ENCODE results near the gene PSMD7.
"Not testable (repeated sequence)": the region's sequence is repeated elsewhere in the genome, so short reads cannot be mapped to it uniquely, and the experiment has no call there.

Gene PSMD7

DNA sequence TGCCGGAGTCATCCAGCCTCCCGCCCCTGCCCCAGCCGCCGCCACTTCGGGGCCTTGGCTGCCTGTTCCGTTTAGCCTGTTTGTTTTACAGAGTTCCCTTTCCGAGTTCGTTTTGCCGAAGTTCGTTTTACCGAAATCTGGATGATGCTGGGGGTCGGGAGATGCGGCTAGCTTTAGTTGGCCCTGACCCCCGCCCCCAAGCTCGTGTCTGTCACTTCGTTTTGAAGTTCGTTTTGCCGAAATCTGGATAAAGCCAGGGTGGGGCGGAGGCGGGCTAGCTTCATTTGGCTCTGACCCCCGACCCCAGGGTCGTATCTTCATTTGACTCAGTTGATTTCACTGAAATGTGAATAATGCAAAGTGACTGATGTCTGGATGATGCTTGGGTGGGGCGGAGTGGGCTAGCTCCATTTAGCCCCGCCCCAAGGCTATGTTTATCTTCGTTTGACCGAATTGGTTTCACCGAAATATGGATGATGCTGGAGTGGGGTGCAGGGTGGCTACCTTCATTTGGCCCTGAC lies 591 bp downstream of the PSMD7 start:
- no peak for FAIRE-seq

- FAIRE-seq = no peak
Observed at GRCh38 chr16:74298104-74298503, 1.5 kb downstream of the PSMD7 start.

DNA sequence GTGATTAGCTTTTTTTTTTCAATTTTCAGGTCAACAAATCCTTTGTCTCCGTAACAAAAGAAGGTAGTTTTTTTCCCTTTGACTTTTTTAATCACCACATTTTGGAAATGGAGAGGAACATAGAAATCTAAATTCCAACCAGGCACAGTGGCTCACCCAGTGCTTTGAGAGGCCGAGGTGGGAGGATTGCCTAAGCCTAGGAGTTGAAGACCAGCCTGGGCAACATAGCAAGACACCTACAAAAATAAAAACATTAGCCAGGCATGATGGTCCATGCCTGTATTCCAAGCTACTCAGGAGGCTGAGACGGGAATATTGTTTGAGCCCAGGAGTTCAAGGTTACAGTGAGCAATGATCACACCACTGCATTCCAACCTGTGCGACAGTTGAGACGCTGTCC lies 5.7 kb downstream of the PSMD7 start:
- FAIRE-seq = no peak

- no peak for FAIRE-seq
Observed at GRCh38 chr16:74304164-74304834, 7.7 kb downstream of the PSMD7 start.

- no peak for FAIRE-seq
Observed at GRCh38 chr16:74304835-74305176, 8.2 kb downstream of the PSMD7 start.

DNA sequence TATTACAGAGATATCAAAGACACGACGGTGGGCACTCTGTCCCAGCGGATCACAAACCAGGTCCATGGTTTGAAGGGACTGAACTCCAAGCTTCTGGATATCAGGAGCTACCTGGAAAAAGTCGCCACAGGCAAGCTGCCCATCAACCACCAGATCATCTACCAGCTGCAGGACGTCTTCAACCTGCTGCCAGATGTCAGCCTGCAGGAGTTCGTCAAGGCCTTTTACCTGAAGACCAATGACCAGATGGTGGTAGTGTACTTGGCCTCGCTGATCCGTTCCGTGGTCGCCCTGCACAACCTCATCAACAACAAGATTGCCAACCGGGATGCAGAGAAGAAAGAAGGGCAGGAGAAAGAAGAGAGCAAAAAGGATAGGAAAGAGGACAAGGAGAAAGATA lies 8.7 kb downstream of the PSMD7 start:
- FAIRE-seq = no peak

GRCh38 chr16:74305978-74306784 lies 9.6 kb downstream of the PSMD7 start:
- FAIRE-seq = no peak

- no peak for FAIRE-seq
Observed at GRCh38 chr16:74307383-74307782, 10.8 kb downstream of the PSMD7 start.

GRCh38 chr16:74309789-74310781 lies 13.5 kb downstream of the PSMD7 start:
- no peak for FAIRE-seq

DNA sequence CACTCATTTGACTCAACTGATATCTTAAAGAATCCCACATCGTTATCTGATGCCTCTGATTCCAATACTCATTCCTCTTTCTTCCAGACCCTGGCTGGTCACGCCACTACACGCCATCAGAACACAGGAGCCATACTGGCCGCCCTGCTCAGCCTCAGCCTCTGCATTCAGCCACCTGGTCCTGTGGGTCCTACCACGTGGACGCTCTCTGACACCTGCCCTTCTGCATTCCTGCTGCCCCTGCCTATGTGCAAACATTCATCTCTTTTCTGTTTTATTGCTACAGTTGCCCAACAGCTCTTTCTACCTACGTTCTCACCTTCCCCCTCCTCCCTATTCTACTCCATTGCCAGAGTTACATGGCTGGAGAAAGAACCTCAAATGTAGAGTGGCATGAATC lies 18.4 kb downstream of the PSMD7 start:
- no peak for FAIRE-seq

GRCh38 chr16:74320707-74321106 lies 24.1 kb downstream of the PSMD7 start:
- FAIRE-seq = no peak

GRCh38 chr16:74321356-74321755 lies 24.7 kb downstream of the PSMD7 start:
- FAIRE-seq = no peak

GRCh38 chr16:74322301-74322710 lies 25.7 kb downstream of the PSMD7 start:
- FAIRE-seq = no peak

- not testable (repeated sequence) for FAIRE-seq
Observed at GRCh38 chr16:74324777-74325176, 28.2 kb downstream of the PSMD7 start.

DNA sequence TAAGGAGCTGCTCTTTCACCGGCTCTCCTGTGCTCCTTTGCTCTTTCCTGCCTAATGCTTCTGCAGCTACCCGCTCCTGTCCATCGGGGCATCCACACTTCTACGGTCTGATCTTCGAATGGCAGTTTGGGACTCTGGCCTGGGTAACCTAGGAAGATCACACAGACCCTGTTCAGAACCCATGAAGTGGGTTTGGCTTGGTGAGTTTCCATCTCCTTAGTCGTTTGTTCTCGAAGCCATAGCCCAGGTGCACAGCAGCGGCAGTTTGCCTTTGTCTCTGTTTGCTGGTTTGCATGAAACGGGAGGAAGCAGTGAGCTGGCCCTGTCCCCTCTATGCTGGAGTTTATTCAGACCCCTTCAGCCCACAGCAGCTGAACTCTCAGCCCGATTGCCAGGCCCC lies 29.0 kb downstream of the PSMD7 start:
- no peak for FAIRE-seq

DNA sequence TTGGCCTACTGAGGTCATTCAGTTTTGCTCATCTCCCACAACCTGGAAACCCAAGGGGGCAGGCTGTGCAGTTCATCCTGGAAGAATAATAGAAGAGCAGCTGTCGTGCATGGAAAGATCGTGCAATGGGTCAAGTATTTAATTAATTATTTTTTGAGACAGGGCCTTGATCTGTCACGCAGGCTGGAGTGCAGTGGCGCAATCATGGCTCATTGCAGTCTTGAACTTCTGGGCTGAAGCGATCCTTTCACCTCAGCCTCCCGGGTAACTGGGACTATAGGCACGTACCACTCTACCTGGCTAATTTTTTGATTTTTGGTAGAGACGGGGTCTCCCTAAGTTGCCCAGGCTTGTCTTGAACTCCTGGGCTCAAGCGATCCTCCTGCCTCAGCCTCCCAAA lies 31.7 kb downstream of the PSMD7 start:
- not testable (repeated sequence) for FAIRE-seq

GRCh38 chr16:74332469-74332868 lies 35.9 kb downstream of the PSMD7 start:
- not testable (repeated sequence) for FAIRE-seq

GRCh38 chr16:74337506-74337905 lies 40.9 kb downstream of the PSMD7 start:
- not testable (repeated sequence) for FAIRE-seq

DNA sequence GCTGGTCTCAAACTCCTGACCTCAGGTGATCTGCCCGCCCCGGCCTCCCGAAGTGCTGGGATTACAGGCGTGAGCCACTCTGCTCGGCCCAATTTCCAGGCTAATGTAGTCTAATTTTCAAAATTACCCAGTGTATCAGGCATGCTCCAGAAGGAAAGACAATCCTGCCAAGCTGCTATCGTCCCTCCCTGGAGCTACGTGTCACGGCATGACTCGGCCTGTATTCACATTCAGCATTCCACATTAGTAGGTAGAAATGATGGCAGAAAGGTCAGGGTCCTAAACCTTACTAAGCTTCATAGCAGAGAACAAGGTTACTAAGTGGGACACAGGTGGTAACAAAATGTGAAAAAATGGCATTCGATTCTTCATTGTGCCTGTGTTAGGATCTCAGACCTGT lies 42.6 kb downstream of the PSMD7 start:
- FAIRE-seq = not testable (repeated sequence)

- not testable (repeated sequence) for FAIRE-seq
Observed at GRCh38 chr16:74353038-74353437, 56.4 kb downstream of the PSMD7 start.
